HG03108 (cell line): Measurements from ENCODE around the gene EWSR1.
"Not testable (repeated sequence)": the region's sequence is repeated elsewhere in the genome, so short reads cannot be mapped to it uniquely, and the experiment has no call there.

ENCODE experiments used
- ATAC-seq: cut with Tn5 transposase; IDR thresholded peaks from one replicate; pipeline ENCODE4 v1.9.1; 2021; ENCODE audit warnings: moderate library complexity; ENCODE audit not compliant: unreplicated experiment

EWSR1 gene

DNA sequence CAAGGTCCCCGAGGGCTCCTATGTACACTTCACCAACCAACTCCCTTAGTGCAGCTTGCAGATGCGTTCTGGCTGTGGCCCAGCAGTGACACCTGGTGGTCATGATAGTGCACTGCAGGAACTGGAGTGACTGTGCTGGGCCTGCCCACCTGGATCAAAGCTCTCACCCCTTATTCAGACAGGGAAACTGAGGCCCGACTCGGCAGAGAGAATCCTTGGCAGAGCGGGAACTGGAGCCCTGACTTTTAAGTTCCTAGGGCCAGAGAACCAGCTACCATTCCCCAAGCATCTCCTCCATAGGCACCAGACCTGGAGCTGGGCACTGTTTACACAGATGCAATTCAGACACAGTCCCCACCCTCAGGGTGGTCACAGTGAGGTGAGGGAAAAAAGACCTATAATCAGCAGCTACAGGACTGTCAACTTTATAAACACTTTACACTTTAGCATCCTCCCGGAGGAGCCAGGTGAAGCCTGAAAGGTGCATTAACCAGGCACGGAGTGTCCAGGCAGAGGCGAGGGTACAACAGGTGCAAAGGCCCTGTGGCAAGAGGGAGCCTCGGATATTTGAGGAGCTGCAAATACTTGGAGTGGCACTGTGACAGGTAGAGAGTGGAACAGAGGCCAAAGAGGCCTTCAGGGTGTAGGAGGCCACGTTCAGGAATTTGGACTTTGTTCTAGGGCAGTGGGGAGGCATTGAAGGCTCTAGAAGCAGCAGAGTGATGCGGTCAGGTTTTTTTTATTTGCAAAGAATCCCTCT, 22.3 kb upstream of the EWSR1 start:
- ATAC-seq, result no peak

DNA sequence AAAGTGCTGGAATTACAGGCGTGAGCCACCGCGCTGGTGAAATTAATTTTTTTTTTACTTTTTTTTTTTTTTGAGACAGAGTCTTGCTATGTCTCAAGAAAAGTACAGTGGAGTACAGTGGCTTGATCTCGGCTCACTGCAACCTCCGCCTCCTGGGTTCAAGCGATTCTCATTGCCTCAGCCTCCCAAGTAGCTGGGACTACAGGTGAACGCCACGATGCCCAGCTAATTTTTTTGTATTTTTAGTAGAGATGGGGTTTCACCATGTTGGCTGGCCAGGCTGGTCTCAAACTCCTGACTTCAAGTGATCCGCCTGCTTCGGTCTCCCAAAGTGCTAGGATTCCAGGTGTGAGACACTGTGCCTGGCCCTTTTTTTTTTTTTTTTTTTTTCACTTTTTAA, 20.2 kb upstream of the EWSR1 start:
- ATAC-seq, result not testable (repeated sequence)

DNA sequence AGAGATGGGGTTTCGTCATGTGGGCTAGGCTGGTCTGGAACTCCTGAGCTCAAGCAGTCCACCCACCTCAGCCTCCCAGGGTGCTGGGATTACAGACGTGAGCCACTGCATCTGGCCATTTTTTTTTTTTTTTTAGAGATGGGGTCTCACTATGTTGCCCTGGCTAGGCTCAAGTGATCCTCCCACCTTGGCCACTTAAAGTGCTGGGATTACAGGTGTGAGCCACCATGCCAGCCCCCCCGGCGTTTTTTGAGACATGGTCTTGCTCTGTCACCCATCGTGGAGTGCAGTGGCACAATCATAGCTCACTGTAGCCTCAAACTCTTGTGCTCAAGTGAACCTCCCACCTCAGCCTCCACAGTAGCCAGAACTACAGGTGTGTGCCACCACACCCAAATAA, 16.8 kb upstream of the EWSR1 start:
- ATAC-seq, result no peak

DNA sequence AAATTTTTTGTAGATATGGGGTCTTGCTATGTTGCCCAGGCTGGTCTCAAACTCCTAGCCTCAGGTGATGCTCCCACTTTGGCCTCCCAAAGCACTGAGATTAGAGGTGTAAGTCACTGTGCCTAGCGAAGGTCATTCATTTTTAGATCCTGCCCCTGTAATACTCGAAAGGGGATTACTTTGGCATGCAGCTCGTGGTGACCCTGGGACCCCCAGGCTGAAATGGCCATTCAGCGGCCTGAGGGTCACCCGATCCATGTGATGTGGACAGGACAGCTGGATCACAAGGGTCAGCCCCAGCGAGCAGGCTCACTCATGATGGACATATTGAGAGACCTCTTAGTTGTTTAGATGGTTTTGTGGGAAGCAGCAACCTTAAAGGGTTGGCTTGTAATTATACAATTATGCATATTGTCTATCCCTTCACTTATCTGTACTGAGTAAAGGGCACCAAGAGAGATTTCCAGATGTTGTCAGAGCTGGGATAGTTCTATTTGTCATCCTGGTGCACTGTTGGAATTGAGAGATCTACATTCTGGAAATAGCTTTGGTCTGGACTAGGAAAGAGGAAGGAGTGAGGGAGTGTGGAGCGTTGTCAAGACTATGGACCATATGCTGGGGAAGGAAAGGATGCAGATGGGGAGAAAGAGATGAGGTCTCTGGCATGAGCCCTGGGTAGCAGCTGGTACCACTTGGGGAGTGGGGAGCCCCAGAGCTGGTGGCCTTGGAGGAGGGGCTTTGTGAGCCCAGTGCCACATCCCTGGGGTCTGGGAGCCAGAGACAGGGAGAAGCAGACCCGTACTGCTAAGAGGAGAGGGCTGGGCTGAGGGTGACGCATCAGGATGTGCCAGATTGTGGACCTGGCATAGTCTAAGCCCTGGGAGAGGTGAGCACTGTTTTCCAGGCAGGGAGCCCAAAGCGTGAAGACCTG, 15.8 kb upstream of the EWSR1 start:
- ATAC-seq, result no peak

DNA sequence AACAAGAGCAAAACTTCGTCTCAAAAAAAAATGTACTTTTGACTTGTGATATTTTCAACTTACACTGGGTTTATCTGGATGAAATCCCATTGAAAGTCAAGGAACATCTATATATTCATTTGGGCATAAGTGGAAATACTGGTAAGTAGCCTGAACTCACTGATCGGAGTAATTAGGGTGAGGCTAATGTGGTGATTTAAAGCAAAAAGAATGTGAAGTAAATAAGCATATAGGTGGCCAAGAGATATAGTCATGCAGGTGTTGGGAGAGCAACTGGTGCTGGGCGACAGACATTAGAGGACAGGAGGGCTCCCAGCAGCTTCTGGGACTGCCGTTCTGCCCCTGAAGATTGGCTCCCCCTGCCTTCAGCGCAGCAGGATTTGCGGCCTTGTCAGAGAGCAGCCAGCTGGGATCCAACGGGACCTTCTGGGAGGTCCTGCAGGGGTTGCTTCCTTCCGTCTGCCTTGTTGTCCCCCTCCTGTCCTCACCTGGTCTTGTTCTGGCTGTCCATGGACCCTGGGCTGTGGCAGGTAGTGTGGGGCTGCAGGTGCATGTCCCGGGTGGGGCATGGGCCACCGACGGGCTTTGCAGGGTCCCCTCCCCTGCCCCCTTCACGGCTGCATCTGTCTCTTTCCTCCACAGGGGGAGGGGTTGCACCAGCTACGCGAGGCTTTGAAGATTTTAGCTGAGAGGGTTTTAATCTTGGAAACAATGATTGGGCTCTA, 14.3 kb upstream of the EWSR1 start:
- ATAC-seq, result no peak

DNA sequence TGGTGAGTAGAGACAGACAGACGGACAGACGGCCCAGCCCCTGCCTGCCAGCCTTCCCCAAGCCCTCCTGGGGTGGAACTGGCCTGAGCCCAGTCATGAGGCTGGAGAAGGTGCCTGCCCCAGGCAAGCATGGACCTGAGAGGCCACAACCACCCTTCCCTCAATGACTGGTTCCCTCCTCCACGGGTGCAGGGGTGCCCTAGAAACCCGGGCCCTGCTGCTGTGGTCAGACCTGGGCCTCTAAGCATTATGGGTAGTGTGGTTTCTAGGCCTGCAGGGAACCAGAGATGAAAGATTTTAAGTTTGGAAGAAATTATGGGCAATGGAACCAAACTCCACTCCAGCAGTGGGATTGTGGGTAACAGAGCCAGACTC, 13.8 kb upstream of the EWSR1 start:
- no peak for ATAC-seq

DNA sequence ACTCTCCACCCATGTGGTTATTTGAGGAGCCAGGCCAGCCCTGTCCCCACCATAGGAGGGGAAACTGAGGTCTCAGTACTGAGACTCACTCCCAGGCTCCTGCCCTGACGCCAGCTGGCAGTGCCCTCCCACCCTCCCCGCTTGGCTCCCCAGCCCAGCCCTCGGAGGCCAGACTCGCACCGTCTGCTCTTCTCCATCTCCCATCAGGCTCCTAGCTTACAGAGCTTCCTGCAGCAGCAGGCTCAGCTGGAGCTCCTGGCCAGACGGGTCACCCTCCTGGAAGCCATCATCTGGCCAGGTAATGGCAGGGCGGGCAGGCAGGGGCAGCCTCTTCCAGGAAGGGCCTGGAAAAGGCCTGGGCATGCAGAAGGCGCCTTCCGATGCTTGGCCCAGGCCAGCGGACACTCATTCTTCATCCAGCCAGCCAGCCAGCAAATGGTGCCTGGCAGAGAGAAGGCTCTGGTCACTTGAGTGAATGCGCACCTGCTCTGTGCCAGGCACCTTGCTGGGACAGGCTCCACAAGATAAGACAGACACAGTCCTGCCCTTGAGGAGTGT, 12.9 kb upstream of the EWSR1 start:
- no peak for ATAC-seq

DNA sequence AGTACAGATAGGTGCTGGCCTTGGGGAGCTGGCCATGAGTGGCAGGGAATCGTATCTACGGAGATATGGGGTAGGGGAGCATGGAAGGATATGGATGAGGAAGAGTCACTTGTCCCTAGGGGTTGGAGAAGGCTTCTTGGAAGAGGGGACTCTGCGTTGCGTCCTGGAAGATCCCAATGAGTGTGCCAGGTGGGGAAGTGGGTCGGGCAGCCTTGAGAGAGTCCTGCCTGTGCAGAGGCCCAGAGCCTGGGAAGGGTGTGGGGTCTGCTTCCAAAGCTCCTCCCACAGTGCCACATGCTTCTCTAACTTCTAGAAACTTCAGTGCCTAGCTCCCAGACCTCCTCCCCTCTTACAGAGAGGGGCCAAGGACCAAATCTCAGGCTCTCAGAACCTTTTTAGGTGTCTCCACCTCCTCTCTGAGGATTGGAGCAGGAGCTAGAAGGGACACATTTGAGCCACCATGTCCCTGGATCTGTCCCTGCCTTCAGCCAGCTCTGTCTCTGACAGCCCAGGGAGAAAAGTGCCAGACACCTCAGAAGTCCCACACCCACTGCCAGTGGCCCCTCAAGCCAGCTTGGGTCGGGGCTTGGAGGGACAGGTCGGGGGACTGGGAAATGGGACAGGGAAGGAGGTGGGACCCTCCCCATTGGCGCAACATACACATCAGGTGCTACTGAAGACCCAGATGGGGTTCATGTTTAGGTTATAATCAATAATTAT, 11.3 kb upstream of the EWSR1 start:
- ATAC-seq, result no peak

DNA sequence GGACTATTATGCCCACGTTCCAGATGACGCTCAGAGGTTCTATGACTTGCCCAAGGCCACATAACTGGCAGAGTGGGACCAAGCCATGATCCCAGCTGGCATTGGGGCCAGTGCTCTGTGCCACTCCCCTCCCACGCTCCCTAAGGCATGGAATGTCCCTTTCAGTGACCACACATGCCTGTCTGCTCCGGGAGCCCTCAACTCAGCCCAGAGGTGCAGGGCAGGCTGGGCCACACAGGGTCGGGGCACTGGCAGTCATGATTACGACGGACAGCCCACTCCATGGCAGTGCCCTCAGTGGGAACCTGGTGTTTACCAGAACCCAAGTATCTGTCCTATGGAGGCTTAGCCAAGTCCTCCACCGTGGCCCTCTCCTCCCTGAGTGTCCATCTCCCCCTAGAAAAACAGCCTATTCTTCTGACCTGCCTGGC, 10.3 kb upstream of the EWSR1 start:
- no peak for ATAC-seq

DNA sequence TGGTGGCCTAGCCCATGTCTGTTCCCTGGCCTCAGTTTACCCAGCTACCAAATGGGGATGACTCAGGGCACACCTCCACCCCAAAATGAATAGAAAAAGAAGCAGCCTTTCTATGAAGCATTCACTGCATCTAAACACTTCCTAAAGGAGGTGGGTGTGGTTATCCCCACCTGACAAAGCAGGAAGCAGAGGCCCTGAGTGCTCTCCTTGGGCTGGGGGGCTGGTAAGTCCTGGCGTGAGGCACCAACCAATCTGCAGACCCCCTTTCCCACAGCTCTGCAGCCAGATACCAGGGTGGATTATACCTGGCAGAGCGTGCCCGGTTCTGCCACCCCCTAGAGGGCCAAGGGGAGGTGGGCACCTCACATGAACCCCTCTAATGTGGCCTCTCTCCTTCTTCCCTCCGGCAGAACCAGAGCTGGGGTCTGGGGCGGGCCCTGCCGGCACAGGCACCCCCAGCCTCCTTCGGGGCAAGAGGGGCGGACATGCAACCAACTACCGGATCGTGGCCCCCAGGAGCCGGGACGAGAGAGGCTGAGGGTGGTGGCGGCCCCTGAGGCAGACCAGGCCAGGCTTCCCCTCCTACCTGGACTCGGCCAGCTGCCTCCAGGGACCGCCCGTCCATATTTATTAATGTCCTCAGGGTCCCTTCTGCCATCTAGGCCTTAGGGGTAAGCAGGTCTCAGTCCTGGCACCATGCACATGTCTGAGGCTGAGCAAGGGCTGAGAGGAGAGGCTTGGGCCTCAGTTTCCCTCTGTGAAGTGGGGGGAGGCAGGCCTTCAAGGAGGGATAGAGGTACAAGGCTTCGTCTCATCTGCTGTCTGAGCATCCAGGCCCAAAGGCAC, 9.4 kb upstream of the EWSR1 start:
- ATAC-seq, result no peak

DNA sequence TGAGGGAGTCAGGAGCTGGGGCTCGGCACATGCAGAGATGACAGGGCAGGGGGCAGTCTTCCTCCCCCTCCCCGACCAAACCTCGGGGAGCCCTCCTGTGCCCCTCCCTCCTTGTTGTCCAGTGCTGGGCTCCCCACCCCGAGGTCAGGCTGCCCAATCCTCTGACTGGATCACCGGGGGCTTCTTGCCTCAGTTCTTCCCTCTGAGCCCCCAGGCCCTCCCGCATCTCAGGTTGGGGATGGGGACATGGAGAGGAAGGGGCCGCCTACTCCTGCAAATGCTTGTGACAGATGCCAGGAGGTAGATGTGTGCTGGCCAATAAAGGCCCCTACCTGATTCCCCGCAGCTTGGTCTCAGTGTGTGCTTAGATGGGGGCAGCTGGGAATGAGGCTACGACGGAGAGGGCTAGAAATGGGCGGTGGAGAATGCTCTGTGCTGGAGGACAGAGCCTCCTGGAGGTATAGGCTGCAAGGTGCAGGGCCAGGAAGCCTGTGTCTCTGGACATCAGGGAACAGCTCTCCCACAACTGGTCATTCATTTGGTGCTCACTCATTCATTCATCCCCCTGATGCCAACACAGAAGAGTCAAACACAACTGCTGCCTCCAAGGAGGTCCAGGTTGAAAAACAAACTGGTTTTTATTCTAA, 8.7 kb upstream of the EWSR1 start:
- no peak for ATAC-seq

DNA sequence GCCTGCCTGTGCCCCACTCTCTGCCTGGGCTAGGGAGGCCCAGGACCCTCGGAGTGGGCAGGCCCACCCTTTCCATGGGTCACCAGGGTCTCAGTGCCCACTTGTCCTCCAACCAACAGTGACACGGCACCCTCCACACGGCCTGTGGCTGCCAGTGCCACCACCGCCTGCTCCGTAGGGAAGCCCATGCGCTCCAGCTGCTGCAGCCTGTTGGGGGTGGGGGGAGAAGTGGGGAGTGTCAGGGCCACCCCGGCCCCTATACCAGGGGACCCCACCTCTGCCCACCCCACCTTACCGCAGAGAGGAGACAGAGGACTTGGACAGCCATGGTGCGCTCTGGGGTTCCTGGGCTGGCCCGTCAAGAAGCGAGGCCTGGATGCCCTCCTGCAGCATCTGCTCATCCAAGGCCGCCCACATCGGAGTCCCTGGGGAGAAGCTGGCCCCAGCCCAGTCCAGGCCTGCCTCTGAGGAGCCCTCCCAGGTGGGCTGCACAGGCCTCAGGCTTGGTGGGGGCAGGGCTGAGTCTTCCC, 8.0 kb upstream of the EWSR1 start:
- no peak for ATAC-seq

DNA sequence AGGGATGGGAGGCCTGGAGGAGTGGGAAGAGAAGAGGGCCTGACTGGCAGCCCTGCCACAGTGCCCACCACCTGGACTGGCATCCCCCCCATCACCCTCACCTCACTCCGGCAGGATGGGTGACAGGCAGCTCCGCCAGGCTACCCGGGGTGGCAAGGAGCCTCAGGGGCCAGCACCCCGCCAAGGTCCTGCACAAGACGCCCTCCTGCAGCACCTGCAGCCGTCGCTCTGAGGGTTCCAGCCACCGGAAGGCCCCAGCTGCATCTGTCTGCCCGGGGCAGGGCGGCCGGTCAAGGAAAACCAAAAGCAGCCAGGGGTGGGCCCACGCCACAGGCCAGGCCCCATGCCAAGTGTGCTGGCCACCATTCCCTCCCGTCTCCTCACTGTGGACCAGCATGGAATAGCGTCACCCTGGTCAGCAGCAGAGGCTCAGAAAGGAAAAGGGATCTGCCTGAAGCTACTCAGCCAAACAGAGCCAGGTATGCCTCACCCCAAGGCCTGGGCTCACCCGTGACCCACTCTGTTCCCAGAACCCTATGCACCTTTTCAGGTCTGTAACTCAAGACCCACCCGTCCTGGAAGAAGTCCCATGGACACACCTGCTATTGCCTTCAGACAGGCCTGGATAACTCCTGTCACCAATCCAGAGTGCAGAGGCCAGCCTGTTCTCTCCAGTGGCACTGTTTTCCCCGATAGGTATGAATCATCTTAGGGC, 7.3 kb upstream of the EWSR1 start:
- no peak for ATAC-seq

DNA sequence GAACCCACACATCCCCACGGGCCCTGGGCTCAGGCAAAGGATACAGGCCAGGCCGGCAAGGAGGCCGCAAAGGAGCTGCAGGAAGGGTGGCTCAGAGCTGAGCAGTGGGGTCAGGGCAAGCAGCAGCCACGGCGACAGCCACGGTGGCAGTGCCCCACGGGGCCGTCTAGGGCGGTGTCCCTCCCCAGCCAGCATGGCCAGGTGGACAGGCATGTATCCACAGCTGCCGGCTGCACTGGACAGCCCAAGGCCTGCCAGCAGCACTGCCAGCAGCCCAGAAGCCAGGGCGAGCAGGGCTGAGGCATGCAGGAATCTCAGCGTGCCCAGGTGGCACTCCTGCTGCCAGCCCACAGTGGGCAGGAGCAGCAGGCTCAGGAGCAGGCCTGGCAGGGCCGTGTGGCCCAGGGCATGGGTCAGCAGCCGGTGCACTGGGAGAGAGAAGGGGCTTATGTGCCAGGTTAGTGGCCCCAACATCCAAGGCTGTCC, 4.2 kb upstream of the EWSR1 start:
- ATAC-seq, result no peak

DNA sequence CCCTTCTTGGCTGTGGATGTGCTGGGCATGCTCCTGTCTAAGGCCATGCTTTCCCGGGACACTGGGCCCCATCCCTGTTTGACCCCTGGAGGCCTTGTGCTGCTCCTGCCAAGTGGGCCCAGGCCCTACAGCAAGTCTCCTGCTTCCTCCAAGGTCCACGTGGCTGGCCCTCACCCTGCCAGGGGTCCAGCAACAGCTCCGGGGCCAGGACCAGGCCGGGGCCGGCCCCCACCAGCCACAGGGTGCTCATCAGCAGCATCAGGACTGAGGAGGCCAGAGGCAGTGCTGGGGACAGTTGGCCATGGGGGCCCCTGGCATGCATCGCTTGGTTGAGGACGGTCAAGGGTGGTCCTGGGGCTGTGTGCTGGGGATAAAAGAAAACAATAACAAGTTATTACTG, 2.8 kb upstream of the EWSR1 start:
- ATAC-seq, result no peak

DNA sequence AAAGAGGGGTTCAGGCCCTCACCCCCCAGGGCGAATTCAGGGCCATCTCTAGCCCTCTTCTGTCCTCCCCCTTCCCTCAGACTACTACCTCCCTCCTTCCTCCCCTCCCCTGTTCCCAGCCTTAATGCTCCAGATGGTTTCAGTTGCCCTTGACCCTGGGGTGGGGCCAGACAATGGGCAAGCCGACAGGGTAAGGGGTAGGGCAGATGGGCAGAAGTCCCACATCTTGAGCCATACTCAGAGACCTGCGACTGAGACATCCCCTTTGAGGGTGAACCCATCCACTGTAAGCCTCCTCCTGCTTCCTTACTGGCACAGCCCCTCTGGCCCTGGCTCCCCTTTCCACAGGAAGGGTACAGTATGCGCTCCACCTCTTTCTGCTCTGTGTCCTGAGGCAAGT, 2.1 kb upstream of the EWSR1 start:
- ATAC-seq, result no peak

DNA sequence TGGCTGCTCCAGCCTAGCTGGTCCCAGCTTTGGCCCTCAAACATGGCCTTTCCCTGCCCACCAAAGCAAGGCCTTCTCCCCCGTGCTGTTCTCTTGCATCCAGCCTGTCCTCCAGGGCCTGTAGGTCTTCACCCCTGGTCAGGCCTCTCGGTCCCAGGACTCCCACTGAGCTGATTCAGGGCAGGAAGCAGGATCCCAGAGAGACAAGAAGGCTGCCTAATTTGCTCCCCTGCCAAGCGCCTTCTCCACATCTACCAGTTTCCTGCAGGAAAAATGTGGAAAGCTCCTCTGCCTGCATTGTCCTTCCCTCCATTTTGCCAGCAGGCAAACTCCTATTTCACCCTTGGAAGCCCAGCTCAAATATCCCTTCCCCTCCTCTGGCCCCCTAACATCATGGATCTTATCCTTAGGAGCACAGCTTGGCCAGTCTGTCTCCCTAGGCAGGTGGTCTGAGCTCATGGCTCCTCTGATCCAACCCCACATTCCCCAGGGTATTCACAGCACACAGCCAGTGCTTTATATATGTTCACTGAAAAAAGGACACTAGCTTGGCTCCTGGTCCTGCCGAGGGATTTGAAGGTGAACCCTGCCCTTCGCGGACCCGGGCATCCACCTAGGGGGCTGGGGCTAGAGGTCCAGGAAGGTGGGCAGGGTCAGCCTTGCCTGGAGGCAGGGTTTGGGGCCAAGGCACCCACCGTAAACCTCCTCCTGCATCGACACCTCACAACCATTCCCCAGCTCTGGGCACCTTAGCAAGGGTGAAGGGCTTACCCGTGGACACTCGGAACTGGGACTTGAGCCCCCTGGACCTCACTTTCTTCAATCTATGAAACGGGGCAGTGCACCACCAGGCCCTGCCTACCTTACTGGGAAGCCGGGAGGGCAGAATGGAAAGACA, 1.3 kb upstream of the EWSR1 start:
- no peak for ATAC-seq
